ENCODE results near the gene BCO1. TPM values are rescaled to one million over a fixed set of nuclear protein-coding genes. Genes with fewer than 3 reads are reported as not detected.
"Not testable (repeated sequence)": the region's sequence is repeated elsewhere in the genome, so short reads cannot be mapped to it uniquely, and the experiment has no call there.

BCO1 gene, protein sequence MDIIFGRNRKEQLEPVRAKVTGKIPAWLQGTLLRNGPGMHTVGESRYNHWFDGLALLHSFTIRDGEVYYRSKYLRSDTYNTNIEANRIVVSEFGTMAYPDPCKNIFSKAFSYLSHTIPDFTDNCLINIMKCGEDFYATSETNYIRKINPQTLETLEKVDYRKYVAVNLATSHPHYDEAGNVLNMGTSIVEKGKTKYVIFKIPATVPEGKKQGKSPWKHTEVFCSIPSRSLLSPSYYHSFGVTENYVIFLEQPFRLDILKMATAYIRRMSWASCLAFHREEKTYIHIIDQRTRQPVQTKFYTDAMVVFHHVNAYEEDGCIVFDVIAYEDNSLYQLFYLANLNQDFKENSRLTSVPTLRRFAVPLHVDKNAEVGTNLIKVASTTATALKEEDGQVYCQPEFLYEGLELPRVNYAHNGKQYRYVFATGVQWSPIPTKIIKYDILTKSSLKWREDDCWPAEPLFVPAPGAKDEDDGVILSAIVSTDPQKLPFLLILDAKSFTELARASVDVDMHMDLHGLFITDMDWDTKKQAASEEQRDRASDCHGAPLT
- 1 to 10 TPM; 1.8 to 3.0 (median 2.0) TPM for polyA plus RNA-seq (ENCODE audit: insufficient read length in 4 of 4)

GRCh38 chr16:81238296-81239011 is at the start of gene BCO1:
Gene BCO1, plus strand, starts transcription at chr16:81238689. Its CDS starts 220 bp downstream, at chr16:81238909.
- peak; percentile 39 to 63 (median 44) for DNase-seq (ENCODE audit: low read depth in 4 of 4, low spot score in 3 of 4)

DNA sequence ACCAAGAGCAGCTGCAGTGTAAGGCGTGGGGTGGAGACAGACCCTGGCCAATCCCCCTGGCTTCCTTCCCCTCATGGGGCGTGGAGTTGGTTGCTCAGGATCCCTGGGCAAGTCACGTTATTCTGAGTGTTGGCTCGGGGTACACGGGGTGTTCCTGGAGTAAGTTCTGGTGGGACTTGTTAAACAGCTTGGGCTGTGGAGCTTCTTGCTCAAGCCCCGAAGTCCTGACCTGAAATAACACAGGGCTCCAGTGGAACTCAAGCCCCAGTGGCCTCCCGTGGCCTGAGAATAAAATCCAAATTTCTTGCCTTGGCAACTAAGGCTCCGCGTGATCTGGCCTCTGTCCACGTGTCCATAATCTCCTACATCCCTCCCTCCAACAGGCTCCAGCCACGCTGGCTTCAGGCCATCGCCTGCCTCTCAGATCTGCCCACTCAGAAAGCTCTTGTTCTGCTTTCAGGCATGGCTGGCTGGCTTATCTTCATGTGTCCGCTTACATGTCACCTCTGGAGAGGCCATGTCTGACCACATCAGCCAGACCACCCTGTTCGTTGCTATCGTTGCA is 49.3 kb upstream of the BCO1 start:
- no peak for DNase-seq (ENCODE audit: low read depth in 4 of 4, low spot score in 3 of 4)

DNA sequence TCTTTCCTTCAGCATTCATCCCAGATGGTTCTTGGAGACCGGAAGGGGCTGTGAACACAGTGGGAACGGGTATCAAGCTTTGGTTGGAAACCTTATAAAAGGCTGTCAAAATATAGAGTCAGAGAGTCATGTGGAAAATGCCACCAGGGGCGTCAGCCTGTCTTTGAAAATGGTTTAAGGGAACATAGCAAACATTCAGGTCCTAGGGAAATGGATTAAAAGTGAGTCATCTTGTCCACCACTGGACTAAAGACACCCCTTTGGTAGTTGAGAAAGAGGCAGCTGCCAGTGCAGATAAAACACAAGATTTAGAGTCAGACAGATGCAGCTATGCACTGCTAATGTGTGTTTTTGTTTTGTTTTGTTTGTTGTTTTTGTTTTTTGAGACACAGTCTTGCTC is 47.8 kb upstream of the BCO1 start:
- DNase-seq (ENCODE audit: low read depth in 4 of 4, low spot score in 3 of 4): no peak

- DNase-seq (ENCODE audit: low read depth in 4 of 4, low spot score in 3 of 4): no peak
These were observed 42.5 kb upstream of the BCO1 start for GRCh38 chr16:81195885-81196534.

DNA sequence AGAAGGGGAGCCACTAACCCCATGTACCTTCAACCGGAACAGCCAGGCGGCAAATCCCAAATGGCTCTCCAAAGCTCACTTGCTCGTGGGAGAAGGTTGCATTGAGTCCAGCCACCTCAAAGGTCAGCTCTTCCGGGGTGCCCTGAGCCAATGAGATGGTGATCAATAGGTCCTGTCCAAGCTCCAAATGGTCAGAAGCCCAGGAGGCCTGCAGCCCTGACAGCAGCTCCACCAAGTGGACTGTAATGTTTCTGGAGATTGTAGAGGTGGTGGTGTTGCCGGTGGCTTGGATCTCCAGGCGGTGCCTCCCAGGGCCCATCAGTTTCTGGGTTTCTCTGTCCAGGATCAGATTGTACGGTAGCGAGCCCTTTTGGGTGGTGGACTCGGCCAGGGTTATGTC is 39.9 kb upstream of the BCO1 start:
- no peak for DNase-seq (ENCODE audit: low read depth in 4 of 4, low spot score in 3 of 4)

- no peak for DNase-seq (ENCODE audit: low read depth in 4 of 4, low spot score in 3 of 4)
These were observed 37.2 kb upstream of the BCO1 start for GRCh38 chr16:81201267-81201666.

DNA sequence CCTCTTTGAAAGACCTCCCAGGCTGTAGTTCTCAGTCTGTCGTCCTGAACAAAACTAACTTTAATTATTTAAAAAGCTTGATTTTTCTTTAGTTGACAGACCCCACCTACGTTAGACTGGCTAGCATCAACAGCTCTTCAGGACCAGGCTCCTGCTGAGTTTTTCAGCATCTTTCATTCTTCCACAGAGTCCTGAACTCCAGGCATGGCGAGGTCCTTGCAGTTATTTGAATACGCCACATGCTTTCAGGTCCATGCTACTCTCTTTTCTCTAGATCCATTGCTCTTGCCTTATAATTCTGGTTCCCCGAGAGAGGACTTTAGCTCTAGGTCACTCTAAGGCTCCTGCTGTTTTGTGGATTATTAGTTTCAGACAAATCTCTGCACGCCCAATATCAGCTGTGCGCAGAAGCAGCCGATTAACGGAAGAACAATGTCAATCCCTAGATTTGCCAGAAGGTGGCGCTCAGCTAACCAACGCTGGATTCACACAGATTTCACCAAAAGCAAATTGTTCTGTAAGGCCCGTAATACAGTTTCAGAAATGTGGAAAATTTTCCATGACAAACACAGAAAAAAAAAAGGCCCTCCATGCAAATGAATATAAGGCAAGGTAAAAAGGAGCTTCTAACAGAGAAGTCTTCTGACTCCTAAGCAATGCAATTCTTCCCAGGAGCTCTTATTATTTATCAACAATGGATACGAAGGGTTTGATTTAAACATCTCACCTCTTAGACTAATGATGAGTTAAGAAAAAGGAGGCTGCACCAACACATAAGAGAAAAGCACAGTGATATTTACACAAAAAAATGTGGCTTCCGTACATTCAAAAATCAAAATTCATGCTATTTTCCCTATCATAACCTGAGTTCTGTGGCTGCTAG is 33.5 kb upstream of the BCO1 start:
- DNase-seq (ENCODE audit: low read depth in 4 of 4, low spot score in 3 of 4): peak in 3 of 4 donors; percentile 22 to 60 (median 44)

- DNase-seq (ENCODE audit: low read depth in 4 of 4, low spot score in 3 of 4): no peak
These were observed 31.4 kb upstream of the BCO1 start for GRCh38 chr16:81207076-81207475.

DNA sequence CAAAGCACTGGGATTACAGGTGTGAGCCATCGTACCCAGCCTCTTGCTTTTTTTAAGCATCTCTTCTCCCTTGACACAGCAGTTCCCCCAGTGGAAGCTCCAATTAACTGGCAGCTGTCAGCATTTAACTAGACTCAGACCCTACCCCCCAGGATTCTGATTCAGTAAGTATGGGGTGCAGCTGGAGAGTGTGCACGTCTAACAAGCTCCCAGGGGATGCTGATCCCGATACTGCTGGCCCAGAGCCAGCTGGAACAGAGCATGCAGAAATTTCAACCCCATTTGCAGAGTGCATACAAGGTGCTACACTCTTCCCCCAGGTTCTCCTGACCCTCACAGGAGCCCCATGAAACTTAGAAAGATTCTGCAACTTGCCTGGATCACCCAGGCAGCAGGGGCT is 27.7 kb upstream of the BCO1 start:
- no peak for DNase-seq (ENCODE audit: low read depth in 4 of 4, low spot score in 3 of 4)

DNA sequence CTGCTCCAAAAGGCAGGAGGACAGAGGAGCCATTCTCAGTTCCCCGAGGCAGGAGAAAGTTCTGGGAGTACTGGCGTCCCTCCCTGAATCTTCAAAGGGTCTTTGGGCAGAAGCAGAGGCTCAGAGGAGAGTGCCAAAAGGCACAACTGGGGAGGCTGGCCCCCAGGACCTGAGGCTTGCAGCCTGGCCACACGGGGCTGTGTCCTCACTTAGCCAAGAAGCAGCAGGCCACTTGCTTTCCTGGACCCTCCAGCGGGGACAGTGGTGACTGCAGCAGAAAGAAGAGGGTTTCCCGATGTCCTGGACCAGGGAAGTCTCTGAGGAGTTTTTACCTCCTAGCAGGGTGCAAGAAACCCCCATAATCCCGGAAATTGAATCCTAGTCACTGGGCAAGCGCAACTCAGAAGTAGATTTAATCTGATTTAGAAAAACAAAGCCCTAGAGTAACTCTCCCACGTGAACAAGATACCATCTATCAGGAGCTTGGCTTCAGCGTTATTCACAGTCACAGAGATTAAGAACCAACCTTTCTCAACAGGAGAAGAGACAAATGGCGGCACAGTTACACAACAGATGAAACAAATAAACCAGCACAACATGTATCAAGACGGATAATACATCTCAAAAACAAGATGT is 25.5 kb upstream of the BCO1 start:
- DNase-seq (ENCODE audit: low read depth in 4 of 4, low spot score in 3 of 4): no peak

DNA sequence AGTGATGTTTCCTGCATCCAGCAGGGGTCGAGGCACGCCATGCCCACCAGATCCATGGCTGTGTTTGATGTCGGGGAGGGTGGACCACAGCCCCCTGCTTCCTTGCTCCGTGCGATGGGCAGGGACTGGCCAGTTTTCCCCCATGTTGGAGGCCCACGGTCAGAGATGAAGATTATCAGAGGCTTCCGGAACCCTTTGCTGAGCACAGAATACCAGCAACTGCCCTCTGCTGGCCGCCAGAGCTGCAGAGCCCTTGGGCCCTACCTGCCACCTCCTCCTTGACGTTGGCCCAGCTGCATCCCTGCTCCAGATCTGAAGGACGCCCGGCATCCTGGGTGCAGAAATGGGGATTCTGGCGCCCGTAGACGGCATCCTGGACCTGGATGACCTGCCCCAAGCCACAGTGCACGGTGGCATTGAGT is 23.7 kb upstream of the BCO1 start:
- no peak for DNase-seq (ENCODE audit: low read depth in 4 of 4, low spot score in 3 of 4)

GRCh38 chr16:81216114-81216513 is 22.4 kb upstream of the BCO1 start:
- DNase-seq (ENCODE audit: low read depth in 4 of 4, low spot score in 3 of 4): no peak

GRCh38 chr16:81216706-81217105 is 21.8 kb upstream of the BCO1 start:
- no peak for DNase-seq (ENCODE audit: low read depth in 4 of 4, low spot score in 3 of 4)

DNA sequence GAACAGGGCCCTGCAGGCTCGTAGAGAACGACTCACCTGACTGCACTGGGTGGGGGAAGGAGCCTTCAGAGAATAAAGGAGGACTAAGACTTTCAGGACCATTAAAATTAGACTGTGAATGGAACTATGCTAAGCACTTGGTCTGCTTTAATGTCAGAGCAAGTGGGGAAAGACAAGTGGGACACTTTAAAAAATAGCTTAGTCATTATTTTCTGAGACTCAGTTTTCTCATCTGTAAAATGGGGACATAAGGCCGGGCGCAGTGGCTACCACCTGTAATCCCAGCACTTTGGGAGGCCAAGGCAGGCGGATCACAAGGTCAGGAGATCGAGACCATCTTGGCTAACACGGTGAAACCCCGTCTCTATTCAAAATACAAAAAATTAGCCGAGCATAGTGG is 19.3 kb upstream of the BCO1 start:
- no peak for DNase-seq (ENCODE audit: low read depth in 4 of 4, low spot score in 3 of 4)

- DNase-seq (ENCODE audit: low read depth in 4 of 4, low spot score in 3 of 4): no peak
These were observed 18.1 kb upstream of the BCO1 start for GRCh38 chr16:81220349-81220748.

- no peak for DNase-seq (ENCODE audit: low read depth in 4 of 4, low spot score in 3 of 4)
These were observed 16.8 kb upstream of the BCO1 start for GRCh38 chr16:81221731-81222130.

DNA sequence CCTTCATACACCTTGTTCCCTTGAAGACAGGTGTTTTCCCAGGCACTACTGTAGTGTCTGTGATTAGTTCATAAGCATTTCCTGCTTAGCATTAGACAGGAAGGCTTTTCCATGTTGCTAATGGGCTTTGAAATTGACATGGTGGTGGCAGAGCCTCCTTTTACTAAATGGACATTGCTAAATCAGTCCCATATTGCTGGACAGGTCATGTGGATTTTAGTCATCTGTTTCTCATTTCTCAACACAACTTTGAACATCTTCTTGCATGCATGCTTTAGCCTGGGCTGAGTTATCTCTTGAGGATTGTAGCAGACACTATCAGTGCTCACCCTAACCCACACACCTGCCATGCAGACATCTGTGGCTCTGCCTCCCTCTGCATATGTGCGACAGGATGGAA is 13.7 kb upstream of the BCO1 start:
- DNase-seq (ENCODE audit: low read depth in 4 of 4, low spot score in 3 of 4): no peak

DNA sequence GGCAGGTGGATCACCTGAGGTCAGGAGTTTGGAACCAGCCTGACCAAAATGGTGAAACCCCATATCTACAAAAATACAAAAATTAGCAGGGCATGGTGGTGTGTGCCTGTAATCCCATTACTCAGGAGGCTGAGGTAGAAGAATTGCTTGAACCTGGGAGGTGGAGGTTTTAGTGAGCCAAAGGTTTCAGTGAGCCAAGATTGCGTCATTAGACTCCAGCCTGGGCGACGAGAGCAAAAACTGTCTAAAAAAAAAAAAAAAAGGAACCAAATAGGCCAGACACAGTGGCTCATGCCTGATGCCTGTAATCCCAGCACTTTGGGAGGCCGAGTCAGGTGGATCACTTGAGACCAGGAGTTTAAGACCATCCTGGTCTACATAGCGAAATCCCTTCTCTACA is 12.8 kb upstream of the BCO1 start:
- DNase-seq (ENCODE audit: low read depth in 4 of 4, low spot score in 3 of 4): not testable (repeated sequence)

DNA sequence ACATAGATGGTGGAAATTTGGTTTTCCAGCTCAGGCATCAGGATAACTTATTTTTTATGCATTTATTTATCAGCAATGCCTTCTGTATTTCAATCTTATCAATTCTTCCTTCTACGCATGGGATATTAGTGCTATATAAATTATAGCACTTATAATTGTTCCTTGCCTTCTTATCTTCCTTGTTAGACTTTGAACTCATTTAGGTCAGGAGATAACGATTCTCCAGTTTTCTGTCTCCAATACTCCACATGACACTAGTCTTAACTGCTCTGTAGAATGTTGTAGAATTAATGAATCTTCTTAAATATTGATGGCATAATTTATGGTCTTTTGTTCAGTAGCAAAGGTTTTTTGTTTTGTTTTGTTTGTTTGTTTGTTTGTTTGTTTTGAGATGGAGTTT is 10.7 kb upstream of the BCO1 start:
- DNase-seq (ENCODE audit: low read depth in 4 of 4, low spot score in 3 of 4): no peak
